GM23248 (cell line): ENCODE results near the gene SPATC1L. TPM values are rescaled to one million over a fixed set of nuclear protein-coding genes. Genes with fewer than 3 reads are reported as not detected.
"Not testable (repeated sequence)": the region's sequence is repeated elsewhere in the genome, so short reads cannot be mapped to it uniquely, and the experiment has no call there.

Experiments
- DNase-seq: peaks from one replicate; pipeline ENCODE4 v3.0.0-alpha.2; 2015
- H2AFZ ChIP-seq: fragments of 200-600 bp; sonication (generic); 2 replicates; pipeline ENCODE4 v1.6.1; 2016; ENCODE audit warnings: antibody characterized with exemption
- H3F3A ChIP-seq: fragments of 200-600 bp; sonication (generic); 2 replicates; pipeline ENCODE4 v1.6.1; 2016; ENCODE audit warnings: mild to moderate bottlenecking, antibody characterized with exemption, mixed run types; ENCODE audit not compliant: insufficient read depth
- H3K27ac ChIP-seq: fragments of 200-600 bp; sonication (generic); 2 replicates; pipeline ENCODE4 v1.5.1; 2016; ENCODE audit warnings: mild to moderate bottlenecking
- H3K27me3 ChIP-seq: fragments of 200-600 bp; sonication (generic); replicated peaks from 2 replicates; pipeline ENCODE4 v1.6.1; 2016; ENCODE audit warnings: mild to moderate bottlenecking; ENCODE audit not compliant: insufficient read depth
- H3K36me3 ChIP-seq: fragments of 200-600 bp; sonication (generic); 2 replicates; pipeline ENCODE4 v1.6.1; 2016; ENCODE audit warnings: low read depth, mild to moderate bottlenecking
- H3K4me1 ChIP-seq: fragments of 200-600 bp; sonication (generic); 2 replicates; pipeline ENCODE4 v1.6.1; 2016; ENCODE audit warnings: mild to moderate bottlenecking; ENCODE audit not compliant: insufficient read depth
- H3K4me2 ChIP-seq: fragments of 200-600 bp; sonication (generic); one replicate; pipeline ENCODE4 v1.6.1; 2016; ENCODE audit warnings: mild to moderate bottlenecking; ENCODE audit not compliant: unreplicated experiment
- H3K4me3 ChIP-seq: fragments of 200-600 bp; sonication (generic); 2 replicates; pipeline ENCODE4 v1.5.1; 2016; ENCODE audit warnings: mild to moderate bottlenecking
- H3K79me2 ChIP-seq: fragments of 200-600 bp; sonication (generic); 2 replicates; pipeline ENCODE4 v1.6.1; 2016; ENCODE audit warnings: mild to moderate bottlenecking; ENCODE audit not compliant: insufficient read depth
- H3K9ac ChIP-seq: fragments of 200-600 bp; sonication (generic); 2 replicates; pipeline ENCODE4 v1.6.1; 2016; ENCODE audit warnings: mild to moderate bottlenecking
- H3K9me2 ChIP-seq: fragments of 200-600 bp; sonication (generic); 2 replicates; pipeline ENCODE4 v1.6.1; 2016; ENCODE audit warnings: mixed run types, mild to moderate bottlenecking, moderate library complexity; ENCODE audit not compliant: insufficient read depth
- H3K9me3 ChIP-seq: fragments of 200-600 bp; sonication (generic); one replicate; pipeline ENCODE4 v1.6.1; 2017; ENCODE audit warnings: low read depth
- H4K20me1 ChIP-seq: fragments of 200-600 bp; sonication (generic); 2 replicates; pipeline ENCODE4 v1.6.0; 2016; ENCODE audit not compliant: insufficient read depth
- EZH2 ChIP-seq: fragments of 200-600 bp; sonication (generic); IDR thresholded peaks from 2 replicates; pipeline ENCODE4 v1.6.1; 2018; ENCODE audit warnings: antibody characterized with exemption, mild to moderate bottlenecking; ENCODE audit not compliant: insufficient read depth, poor library complexity, severe bottlenecking
- EZH2phosphoT487 ChIP-seq: fragments of 200-600 bp; sonication (generic); IDR thresholded peaks from 2 replicates; pipeline ENCODE4 v1.6.1; 2018; ENCODE audit warnings: antibody characterized with exemption, moderate library complexity, mild to moderate bottlenecking, low read depth; ENCODE audit not compliant: insufficient read depth
- WGBS, 2 experiments: methylation state at CpG; one replicate each; pipeline ENCODE4 v1.1.6; 2015 to 2017; ENCODE audit warnings: low lambda C conversion rate in 2 of 2, low coverage in 1 of 2; ENCODE audit errors: missing lambda C conversion rate in 2 of 2; 5-methylcytosine and 5-hydroxymethylcytosine counted together
- in situ Hi-C: fragments of 300-500 bp; cut with MboI; formaldehyde crosslinking; loops from 2 replicates; pipeline ENCODE4 v1.15.0; 2020
- polyA plus RNA-seq: library from polyadenylated mRNA; unstranded; fragments of >200 nt; fragmentation: Nextera tagmentation; extraction: Ambion mirVana; gene quantifications from 2 replicates; pipeline ENCODE4 v1.2.1, GENCODE V29; 2016
- total RNA-seq: library from RNA; depleted of rRNA; stranded (reverse); fragments of >200 nt; shearing (Covaris generic); gene quantifications from 2 replicates; pipeline ENCODE4 v1.2.3, GENCODE V29; 2014

Gene SPATC1L
- total and polyA plus RNA-seq, 2 experiments from 2014 or later: 5.2 to 15.7 TPM

- no peak overlapping the region for H3K4me2 ChIP-seq
- 91 to 92% methylated on average over 6 of the region's 6 CpGs for WGBS, 2 experiments
- H3K27ac ChIP-seq: no peak overlapping the region
- no peaks in the 10 kb centered on the region for H3K27me3 ChIP-seq
- 0 out of 2 replicates have a peak, but pooled peaks cover 8% of the 10 kb centered on the region for H3F3A ChIP-seq
- DNase-seq: no peak
- no peaks in the 10 kb centered on the region for H3K9me2 ChIP-seq
- H3K9ac ChIP-seq: no peak overlapping the region
- H3K79me2 ChIP-seq: no peaks in the 10 kb centered on the region
- no peaks in the 10 kb centered on the region for H4K20me1 ChIP-seq
- H3K4me1 ChIP-seq: no peaks in the 10 kb centered on the region
- TF ChIP-seq EZH2phosphoT487 (no peak), EZH2 (no peak)
- in situ Hi-C loops: no loop called here
- peaks cover 8% of the 10 kb centered on the region; the same call in 1 of the 2 replicates for H3K36me3 ChIP-seq
- H2AFZ ChIP-seq: no peak overlapping the region
- no peaks in the 10 kb centered on the region for H3K9me3 ChIP-seq
- H3K4me3 ChIP-seq: no peak overlapping the region
Measured at GRCh38 chr21:46202592-46203202, 18.4 kb upstream of the SPATC1L start.

- H3K9me3 ChIP-seq, DNase-seq, H3K9ac ChIP-seq, H3K4me3 ChIP-seq, H3K4me2 ChIP-seq, H2AFZ ChIP-seq, in situ Hi-C loops, H3K79me2 ChIP-seq, H3K4me1 ChIP-seq, H4K20me1 ChIP-seq, H3K9me2 ChIP-seq, H3F3A ChIP-seq, H3K27me3 ChIP-seq, H3K27ac ChIP-seq: not testable (repeated sequence)
- WGBS, 2 experiments: 92 to 94% methylated on average over 2 to 5 of the region's 8 CpGs
- H3K36me3 ChIP-seq: peaks cover 17% of the 10 kb centered on the region; the same call in 1 of the 2 replicates
Measured at GRCh38 chr21:46200877-46201803, 16.9 kb upstream of the SPATC1L start.

GRCh38 chr21:46199436-46200373 is 15.4 kb upstream of the SPATC1L start:
- Histone ChIP-seq H3K9me2 (no peaks in the 10 kb centered on the region), H3K79me2 (no peaks in the 10 kb centered on the region), H3F3A (0 out of 2 replicates have a peak, but pooled peaks cover 8% of the 10 kb centered on the region), H3K4me2 (no peak overlapping the region), H3K27me3 (no peaks in the 10 kb centered on the region), H3K9ac (no peak overlapping the region), H3K4me3 (no peak overlapping the region), H2AFZ (no peak overlapping the region), H3K27ac (no peak overlapping the region), H3K4me1 (no peaks in the 10 kb centered on the region), H3K9me3 (no peaks in the 10 kb centered on the region), H3K36me3 (peaks cover 17% of the 10 kb centered on the region; the same call in 1 of the 2 replicates), H4K20me1 (no peaks in the 10 kb centered on the region)
- WGBS, 2 experiments: 77% methylated on average over 13 of the region's 13 CpGs
- no peak for TF ChIP-seq EZH2phosphoT487
- no peak for TF ChIP-seq EZH2
- DNase-seq: no peak
- in situ Hi-C loops: no loop called here

- WGBS, 2 experiments: 87 to 88% methylated on average over 20 of the region's 20 CpGs
- in situ Hi-C loops: no loop called here
- Histone ChIP-seq H3K9me3 (no peaks in the 10 kb centered on the region), H3K79me2 (no peaks in the 10 kb centered on the region), H3K36me3 (peaks cover 17% of the 10 kb centered on the region; the same call in 1 of the 2 replicates), H4K20me1 (no peaks in the 10 kb centered on the region), H3F3A (0 out of 2 replicates have a peak, but pooled peaks cover 8% of the 10 kb centered on the region), H3K4me2 (no peak overlapping the region), H3K27me3 (no peaks in the 10 kb centered on the region), H3K9ac (no peak overlapping the region), H3K27ac (no peak overlapping the region), H3K9me2 (no peaks in the 10 kb centered on the region), H3K4me1 (no peaks in the 10 kb centered on the region), H3K4me3 (no peak overlapping the region), H2AFZ (no peak overlapping the region)
- no peak for DNase-seq
- no peak for TF ChIP-seq EZH2
- no peak for TF ChIP-seq EZH2phosphoT487
Measured at GRCh38 chr21:46196733-46197132, 12.5 kb upstream of the SPATC1L start.
